B cell (primary cell): ENCODE data around the gene STAC3. TPM values are rescaled to one million over a fixed set of nuclear protein-coding genes. Genes with fewer than 3 reads are reported as not detected.

Source experiments
- ATAC-seq: fragments of 200-7000 bp; cut with Tn5 transposase; one replicate; pipeline ENCODE4 v1.10.0; 2021; ENCODE audit warnings: low read depth, mild to moderate bottlenecking, moderate number of reproducible peaks, moderate library complexity
- CTCF ChIA-PET: fragments of 350-600 bp; sonication (Branson Sonifier 250); formaldehyde crosslinking; loops from one replicate; lab custom pipeline; 2021; ENCODE audit warnings: antibody characterized with exemption, inconsistent platforms; lab: Charles Lee
- POLR2A ChIA-PET: fragments of 350-600 bp; sonication (Branson Sonifier 250); formaldehyde crosslinking; loops from one replicate; lab custom pipeline; 2021; ENCODE audit warnings: antibody characterized with exemption; lab: Charles Lee
- DNase-seq: peaks from one replicate; pipeline ENCODE4 v3.0.0; 2013
- H2AFZ ChIP-seq: 2 replicates; pipeline ENCODE4 v1.6.1; 2012; ENCODE audit warnings: mild to moderate bottlenecking, low read depth, low read length; ENCODE audit not compliant: insufficient read depth, poor library complexity, severe bottlenecking
- H3K27ac ChIP-seq, 2 donors: 1 replicate in 1 of 2; 2 replicates in 1 of 2; pipeline ENCODE4 v1.5.1; 2012 to 2013; ENCODE audit warnings: low read length in 2 of 2, mild to moderate bottlenecking in 2 of 2, moderate library complexity in 1 of 2
- H3K27me3 ChIP-seq, 4 experiments: fragments of 200-600 bp in 1 of 4; sonication (generic) in 1 of 4; replicated peaks in 1 of 4; 1 replicate in 2 of 4; 2 replicates in 2 of 4; pipeline versions ENCODE4 v1.6.1 to v1.7.0; 2013 to 2016; ENCODE audit warnings: low read length in 3 of 4, mild to moderate bottlenecking in 2 of 4, mixed read lengths in 1 of 4, moderate library complexity in 1 of 4; ENCODE audit not compliant: insufficient read depth in 4 of 4, control insufficient read depth in 3 of 4; ENCODE audit errors: control extremely low read depth in 1 of 4
- H3K36me3 ChIP-seq, 2 experiments: replicated peaks in 1 of 2; 1 replicate in 1 of 2; 2 replicates in 1 of 2; pipeline versions ENCODE4 v1.6.1 to v1.7.1; 2013; ENCODE audit warnings: low read length in 1 of 2; ENCODE audit not compliant: insufficient read depth in 2 of 2, control insufficient read depth in 1 of 2; ENCODE audit errors: control extremely low read depth in 1 of 2, extremely low read depth in 1 of 2
- H3K4me1 ChIP-seq, 2 donors: fragments of 200-600 bp in 1 of 2; sonication (generic) in 1 of 2; 1 replicate in 1 of 2; 2 replicates in 1 of 2; pipeline versions ENCODE4 v1.5.1 to v1.6.1; 2013 to 2017; ENCODE audit warnings: low read length in 2 of 2; ENCODE audit not compliant: control insufficient read depth in 2 of 2, insufficient read depth in 2 of 2
- H3K4me2 ChIP-seq: replicated peaks from 2 replicates; pipeline ENCODE3; 2012; ENCODE audit warnings: mild to moderate bottlenecking, low read depth, low read length; ENCODE audit not compliant: poor library complexity, severe bottlenecking
- H3K4me3 ChIP-seq, 5 experiments: fragments of 200-600 bp in 1 of 5; sonication (generic) in 1 of 5; 1 replicate in 3 of 5; 2 replicates in 2 of 5; pipeline versions ENCODE4 v1.5.1 to v1.7.0; 2011 to 2016; ENCODE audit warnings: low read length in 4 of 5, mild to moderate bottlenecking in 4 of 5, low read depth in 2 of 5, control low read depth in 1 of 5, moderate library complexity in 1 of 5; ENCODE audit not compliant: insufficient read depth in 1 of 5; ENCODE audit errors: control extremely low read depth in 1 of 5, extremely low read depth in 1 of 5
- H3K79me2 ChIP-seq: fragments of 200-600 bp; sonication (generic); one replicate; pipeline ENCODE4 v1.6.0; 2016; ENCODE audit warnings: low read length; ENCODE audit not compliant: control insufficient read depth, insufficient read depth
- H3K9ac ChIP-seq: fragments of 200-600 bp; sonication (generic); 2 replicates; pipeline ENCODE4 v1.6.1; 2017; ENCODE audit warnings: mild to moderate bottlenecking, low read length, moderate library complexity
- H3K9me3 ChIP-seq, 3 donors: one replicate each; pipeline versions ENCODE4 v1.6.1 to v1.7.1; 2013; ENCODE audit warnings: low read length in 2 of 3; ENCODE audit not compliant: control insufficient read depth in 2 of 3, insufficient read depth in 1 of 3; ENCODE audit errors: control extremely low read depth in 1 of 3
- H4K20me1 ChIP-seq: 2 replicates; pipeline ENCODE4 v1.6.0; 2012; ENCODE audit warnings: mild to moderate bottlenecking, low read length; ENCODE audit not compliant: insufficient read depth, control insufficient read depth, poor library complexity, severe bottlenecking
- H3K27ac Mint-ChIP-seq: one replicate; pipeline ENCODE4 v1.8.0; 2021; ENCODE audit warnings: mixed read lengths
- H3K27me3 Mint-ChIP-seq: one replicate; pipeline ENCODE4 v1.8.0; 2021; ENCODE audit warnings: mixed read lengths
- H3K4me1 Mint-ChIP-seq: one replicate; pipeline ENCODE4 v1.8.0; 2021; ENCODE audit warnings: mixed read lengths
- H3K4me3 Mint-ChIP-seq: one replicate; pipeline ENCODE4 v1.8.0; 2021; ENCODE audit warnings: mixed read lengths
- H3K9me3 Mint-ChIP-seq: one replicate; pipeline ENCODE4 v1.8.0; 2022; ENCODE audit warnings: mixed read lengths; ENCODE audit not compliant: insufficient read depth
- CTCF ChIP-seq: fragments of 200-600 bp; IDR thresholded peaks from one replicate; pipeline ENCODE4 v1.8.0; 2022; ENCODE audit warnings: antibody characterized with exemption, mild to moderate bottlenecking
- EZH2 ChIP-seq: IDR thresholded peaks from 2 replicates; pipeline ENCODE4 v1.6.1; 2012; ENCODE audit warnings: borderline replicate concordance, low read depth, mild to moderate bottlenecking, moderate library complexity, low read length; ENCODE audit not compliant: insufficient read depth, poor library complexity, severe bottlenecking
- WGBS: methylation state at CpG from one replicate; pipeline ENCODE4 v1.1.5; 2013; ENCODE audit warnings: missing lambda C conversion rate; ENCODE audit not compliant: insufficient coverage; 5-methylcytosine and 5-hydroxymethylcytosine counted together
- intact Hi-C: fragments of 100-400 bp; cut with micrococcal nuclease; formaldehyde crosslinking; loops from one replicate; pipeline ENCODE4 v1.10.0; 2022
- polyA plus RNA-seq: library from polyadenylated mRNA; depleted of rRNA; stranded (reverse); fragments of >200 nt; gene quantifications from 2 replicates; pipeline ENCODE4 v1.2.3, GENCODE V29; 2012
- total RNA-seq, 2 donors: library from RNA; stranded (reverse); fragments of 120-200 nt in 1 of 2; gene quantifications; 1 replicate in 1 of 2; 2 replicates in 1 of 2; pipeline versions ENCODE4 v1.2.3 to v1.2.4, GENCODE V29; 2013 to 2022

STAC3 gene
- total and polyA plus RNA-seq, 2 donors (not counting 1 experiment from before 2014, with no cell fraction given), result 4.5 to 6.2 TPM

GRCh38 chr12:57202321-57202720, 48.7 kb downstream of the STAC3 start:
- ChIA-PET POLR2A (no interaction called here), CTCF (no interaction called here)
- H3K4me1 ChIP-seq, result no peaks in the 10 kb centered on the region
- H3K9ac ChIP-seq, result no peak overlapping the region
- Mint-ChIP-seq H3K4me1 (no peaks in the 10 kb centered on the region), H3K27ac (no peak overlapping the region), H3K4me3 (no peak overlapping the region), H3K27me3 (no peaks in the 10 kb centered on the region), H3K9me3 (no peaks in the 10 kb centered on the region)
- ATAC-seq, result no peak
- intact Hi-C loops, result no loop called here
- H3K4me2 ChIP-seq, result no peak overlapping the region
- no peaks in the 10 kb centered on the region for H3K27me3 ChIP-seq
- H2AFZ ChIP-seq, result no peak overlapping the region
- no peak for DNase-seq
- no peak for TF ChIP-seq EZH2
- no peak for TF ChIP-seq CTCF
- H3K79me2 ChIP-seq, result no peaks in the 10 kb centered on the region
- H3K36me3 ChIP-seq, result no peaks in the 10 kb centered on the region
- no peaks in the 10 kb centered on the region for H4K20me1 ChIP-seq
- 95% methylated on average over 17 of the region's 19 CpGs for WGBS
- no peak overlapping the region for H3K27ac ChIP-seq
- H3K9me3 ChIP-seq, result no peaks in the 10 kb centered on the region
- H3K4me3 ChIP-seq, result no peak overlapping the region

- ChIA-PET POLR2A (no interaction called here), CTCF (no interaction called here)
- Histone ChIP-seq H3K9ac (no peak overlapping the region), H3K36me3 (no peaks in the 10 kb centered on the region), H3K4me1 (no peaks in the 10 kb centered on the region), H3K79me2 (no peaks in the 10 kb centered on the region), H2AFZ (no peak overlapping the region), H3K27me3 (no peaks in the 10 kb centered on the region), H4K20me1 (no peaks in the 10 kb centered on the region), H3K9me3 (no peaks in the 10 kb centered on the region), H3K27ac (no peak overlapping the region), H3K4me3 (no peak overlapping the region), H3K4me2 (no peak overlapping the region)
- H3K4me1 Mint-ChIP-seq, result no peaks in the 10 kb centered on the region
- ATAC-seq (no peak), DNase-seq (no peak)
- no peaks in the 10 kb centered on the region for H3K9me3 Mint-ChIP-seq
- no peak overlapping the region for H3K4me3 Mint-ChIP-seq
- intact Hi-C loops, result no loop called here
- 93% methylated on average over 10 of the region's 16 CpGs for WGBS
- TF ChIP-seq CTCF (no peak), EZH2 (no peak)
- no peak overlapping the region for H3K27ac Mint-ChIP-seq
- H3K27me3 Mint-ChIP-seq, result no peaks in the 10 kb centered on the region
Observed at GRCh38 chr12:57201631-57202030, 49.4 kb downstream of the STAC3 start.
